Coronary artery (tissue), 2 donors: Measurements from ENCODE around the gene SLC16A13.

Experiments used
- DNase-seq: peaks from one replicate; pipeline ENCODE4 v3.0.0-alpha.2; 2017; ENCODE audit warnings: low spot score
- H3K27ac ChIP-seq, 2 donors: fragments of 200-600 bp; sonication (generic); one replicate each; pipeline ENCODE4 v1.5.1; 2016 to 2019
- H3K4me3 ChIP-seq: fragments of 200-600 bp; sonication (generic); 2 replicates; pipeline ENCODE4 v1.5.1; 2016; ENCODE audit warnings: mild to moderate bottlenecking, moderate library complexity
- CTCF ChIP-seq: fragments of 200-600 bp; sonication (generic); IDR thresholded peaks from one replicate; pipeline ENCODE4 v1.5.1; 2019; ENCODE audit warnings: antibody characterized with exemption

Gene SLC16A13

DNA sequence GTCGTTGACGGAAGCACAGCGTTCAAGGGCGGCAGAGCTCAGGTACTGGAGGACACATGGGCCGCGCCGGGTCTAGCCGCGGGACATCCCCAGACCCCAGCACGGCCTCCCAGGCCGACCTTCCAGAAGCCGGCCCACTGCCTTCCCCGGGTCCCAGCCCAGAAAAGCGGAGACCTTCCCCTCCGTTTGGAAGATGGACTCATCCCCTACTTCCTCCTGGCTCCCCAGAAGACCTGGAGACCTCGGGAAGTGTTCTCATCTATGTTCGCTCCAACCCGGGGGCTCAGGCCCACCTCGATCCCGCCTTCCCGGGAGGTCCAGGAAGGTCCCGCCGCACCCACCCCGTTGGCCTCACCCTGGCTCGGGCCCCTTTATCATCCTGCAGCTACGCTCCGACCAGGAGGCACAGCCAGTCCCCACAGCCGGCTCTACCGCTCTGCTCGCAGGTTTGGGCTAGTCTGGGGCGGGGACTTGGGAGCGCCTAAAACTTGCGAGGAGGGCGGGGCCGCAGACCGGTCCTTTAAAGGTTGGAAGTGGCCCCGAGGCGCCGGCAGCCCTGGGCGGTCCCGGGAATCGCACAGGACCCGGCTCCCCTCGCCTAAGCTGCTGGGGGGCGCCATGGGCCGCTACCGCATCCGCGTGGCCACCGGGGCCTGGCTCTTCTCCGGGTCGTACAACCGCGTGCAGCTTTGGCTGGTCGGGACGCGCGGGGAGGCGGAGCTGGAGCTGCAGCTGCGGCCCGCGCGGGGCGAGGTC, 40.1 kb upstream of the SLC16A13 start, which contains the start of gene ALOX12:
TSS of gene ALOX12 (plus strand) at position 550 of the 756 bp plus-strand sequence. CDS start at position 619, 69 bp downstream.
- TF ChIP-seq CTCF = no peak
- peak within 1 kb of the TSS; percentile 72 for H3K4me3 ChIP-seq
- H3K27ac ChIP-seq = no peak within 1 kb of the TSS
- DNase-seq = no peak

DNA sequence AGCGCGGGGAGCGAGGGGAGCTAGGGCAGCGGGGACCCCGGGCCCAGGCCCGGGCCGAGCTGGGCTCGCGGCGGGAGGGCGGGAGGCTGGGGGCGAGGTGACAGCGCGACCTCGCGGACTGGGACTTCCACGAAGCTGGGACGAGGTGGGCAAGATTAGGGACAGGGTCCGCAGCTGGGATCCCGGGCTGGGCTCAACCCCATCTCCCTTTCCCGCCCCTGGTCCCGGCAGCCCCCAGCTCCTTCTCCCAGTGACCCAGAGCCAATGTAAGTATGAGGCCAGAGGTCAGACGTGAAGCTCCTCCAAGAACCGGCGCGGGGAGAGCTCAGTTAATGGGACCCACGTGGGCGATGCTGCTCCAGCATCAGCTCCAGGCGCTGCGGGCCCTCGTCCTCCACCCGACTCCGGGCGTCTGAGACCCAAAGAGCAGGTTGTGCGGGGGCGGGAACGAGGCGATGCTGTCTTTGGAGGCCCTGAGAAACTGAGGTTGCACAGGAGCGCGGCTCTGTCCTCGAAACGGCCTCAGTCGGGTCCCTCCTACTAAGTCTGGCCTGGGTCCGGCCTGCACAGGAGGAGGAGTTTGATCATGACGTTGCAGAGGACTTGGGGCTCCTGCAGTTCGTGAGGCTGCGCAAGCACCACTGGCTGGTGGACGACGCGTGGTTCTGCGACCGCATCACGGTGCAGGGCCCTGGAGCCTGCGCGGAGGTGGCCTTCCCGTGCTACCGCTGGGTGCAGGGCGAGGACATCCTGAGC, 39.4 kb upstream of the SLC16A13 start:
- Histone ChIP-seq H3K4me3 (peak overlapping the region; percentile 72), H3K27ac (no peak overlapping the region)
- no peak for DNase-seq
- TF ChIP-seq CTCF = no peak

GRCh38 chr17:6997171-6997570, 38.6 kb upstream of the SLC16A13 start:
- H3K27ac ChIP-seq = no peak overlapping the region
- TF ChIP-seq CTCF = no peak
- DNase-seq = no peak
- no peak overlapping the region for H3K4me3 ChIP-seq

DNA sequence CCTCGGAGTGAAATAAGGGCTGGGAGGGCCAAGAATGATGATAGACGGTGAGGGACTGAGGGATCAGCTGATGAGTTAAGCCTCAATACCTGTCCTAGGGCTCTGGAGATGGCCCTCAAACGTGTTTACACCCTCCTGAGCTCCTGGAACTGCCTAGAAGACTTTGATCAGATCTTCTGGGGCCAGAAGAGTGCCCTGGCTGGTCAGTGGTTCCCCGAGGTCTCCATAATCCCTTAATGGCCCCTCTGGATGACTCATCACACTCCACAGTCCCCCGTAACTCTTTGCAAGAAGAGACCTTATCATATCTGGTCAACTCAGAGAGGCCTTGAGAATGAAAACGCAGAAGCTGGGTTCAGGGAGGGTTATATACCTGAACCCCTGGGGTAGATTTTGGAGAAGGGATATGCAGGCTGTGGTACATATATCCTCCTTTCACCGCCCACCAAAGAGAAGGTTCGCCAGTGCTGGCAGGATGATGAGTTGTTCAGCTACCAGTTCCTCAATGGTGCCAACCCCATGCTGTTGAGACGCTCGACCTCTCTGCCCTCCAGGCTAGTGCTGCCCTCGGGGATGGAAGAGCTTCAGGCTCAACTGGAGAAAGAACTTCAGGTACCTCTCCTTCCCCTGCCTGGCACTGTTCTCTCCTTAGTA, 36.8 kb upstream of the SLC16A13 start:
- Histone ChIP-seq H3K4me3 (no peak overlapping the region), H3K27ac (no peak overlapping the region)
- no peak for TF ChIP-seq CTCF
- DNase-seq = no peak

DNA sequence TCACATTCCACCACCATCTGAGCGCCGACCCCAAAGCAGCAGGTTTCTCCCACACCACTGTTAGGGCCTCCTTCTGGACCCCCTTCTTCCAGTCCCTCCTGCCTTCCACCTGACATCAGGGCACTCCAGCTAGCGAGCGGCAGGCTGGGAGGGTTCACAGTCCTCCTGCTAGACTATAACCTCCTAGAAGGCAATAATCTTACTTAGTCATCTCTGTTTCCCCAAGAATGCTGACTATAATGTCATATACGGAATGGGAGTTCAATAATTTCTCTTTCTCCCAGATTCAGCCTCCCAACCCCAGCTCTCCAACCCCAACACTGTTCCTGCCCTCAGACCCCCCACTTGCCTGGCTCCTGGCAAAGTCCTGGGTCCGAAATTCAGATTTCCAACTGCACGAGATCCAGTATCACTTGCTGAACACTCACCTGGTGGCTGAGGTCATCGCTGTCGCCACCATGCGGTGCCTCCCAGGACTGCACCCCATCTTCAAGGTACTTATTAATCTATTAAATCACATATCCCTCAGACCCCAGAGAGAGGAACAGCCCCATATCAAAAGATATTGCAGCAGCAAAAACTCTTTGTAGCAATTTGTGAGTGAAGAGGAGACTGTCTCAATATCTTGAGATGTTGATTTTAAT, 34.4 kb upstream of the SLC16A13 start:
- TF ChIP-seq CTCF = no peak
- Histone ChIP-seq H3K27ac (no peak overlapping the region), H3K4me3 (no peak overlapping the region)
- no peak for DNase-seq

- DNase-seq = no peak
- no peak overlapping the region for H3K4me3 ChIP-seq
- TF ChIP-seq CTCF = no peak
- H3K27ac ChIP-seq = no peak overlapping the region
Observed at GRCh38 chr17:7002288-7003047, 33.3 kb upstream of the SLC16A13 start.
